Measurements from ENCODE around the gene PAIP2.
A peak's percentile ranks its signal among the peaks of the same experiment; 100 is the strongest.
"Not testable (repeated sequence)": the region's sequence is repeated elsewhere in the genome, so short reads cannot be mapped to it uniquely, and the experiment has no call there.

PAIP2 gene

GRCh38 chr5:139315056-139315615 lies 26.5 kb upstream of the PAIP2 start:
- no peak for DNase-seq (ENCODE audit: low spot score)

GRCh38 chr5:139335811-139336210 lies 5.8 kb upstream of the PAIP2 start:
- no peak for DNase-seq (ENCODE audit: low spot score)

- DNase-seq (ENCODE audit: low spot score), result no peak
These were observed 1.6 kb upstream of the PAIP2 start for GRCh38 chr5:139340051-139340450.

- no peak for DNase-seq (ENCODE audit: low spot score)
These were observed 416 bp upstream of the PAIP2 start for GRCh38 chr5:139341187-139341688.

- no peak for DNase-seq (ENCODE audit: low spot score)
These were observed 719 bp downstream of the PAIP2 start for GRCh38 chr5:139342423-139342723.

- no peak for DNase-seq (ENCODE audit: low spot score)
These were observed 1.8 kb downstream of the PAIP2 start for GRCh38 chr5:139343476-139343875.

- no peak for DNase-seq (ENCODE audit: low spot score)
These were observed 2.5 kb downstream of the PAIP2 start for GRCh38 chr5:139344177-139344576.

- DNase-seq (ENCODE audit: low spot score), result not testable (repeated sequence)
These were observed 3.8 kb downstream of the PAIP2 start for GRCh38 chr5:139345442-139345841.

GRCh38 chr5:139347863-139348262 lies 6.2 kb downstream of the PAIP2 start:
- not testable (repeated sequence) for DNase-seq (ENCODE audit: low spot score)

- DNase-seq (ENCODE audit: low spot score), result no peak
These were observed 12.5 kb downstream of the PAIP2 start for GRCh38 chr5:139354186-139354585.

GRCh38 chr5:139355900-139356299 lies 14.2 kb downstream of the PAIP2 start:
- DNase-seq (ENCODE audit: low spot score), result not testable (repeated sequence)

- DNase-seq (ENCODE audit: low spot score), result no peak
These were observed 16.4 kb downstream of the PAIP2 start for GRCh38 chr5:139358064-139358463.

- no peak for DNase-seq (ENCODE audit: low spot score)
These were observed 18.7 kb downstream of the PAIP2 start for GRCh38 chr5:139360384-139360783.

GRCh38 chr5:139361835-139362429 lies 20.3 kb downstream of the PAIP2 start:
- DNase-seq (ENCODE audit: low spot score), result no peak

GRCh38 chr5:139363937-139364336 lies 22.3 kb downstream of the PAIP2 start:
- no peak for DNase-seq (ENCODE audit: low spot score)

- no peak for DNase-seq (ENCODE audit: low spot score)
These were observed 22.8 kb downstream of the PAIP2 start for GRCh38 chr5:139364466-139364865.

- peak; percentile 24 for DNase-seq (ENCODE audit: low spot score)
These were observed 27.0 kb downstream of the PAIP2 start for GRCh38 chr5:139368613-139369012.

GRCh38 chr5:139369181-139369580 lies 27.5 kb downstream of the PAIP2 start:
- no peak for DNase-seq (ENCODE audit: low spot score)

- no peak for DNase-seq (ENCODE audit: low spot score)
These were observed 30.1 kb downstream of the PAIP2 start for GRCh38 chr5:139371482-139372435.

GRCh38 chr5:139374909-139375308 lies 33.3 kb downstream of the PAIP2 start:
- DNase-seq (ENCODE audit: low spot score), result no peak

- DNase-seq (ENCODE audit: low spot score), result no peak
These were observed 34.7 kb downstream of the PAIP2 start for GRCh38 chr5:139376364-139376763.

- no peak for DNase-seq (ENCODE audit: low spot score)
These were observed 35.6 kb downstream of the PAIP2 start for GRCh38 chr5:139377226-139377625.

All from putamen (tissue), 1 donor.